GM21381 (cell line): ENCODE results near the gene HACD2.
A peak's percentile ranks its signal among the peaks of the same experiment; 100 is the strongest.

Experiments
- ATAC-seq: cut with Tn5 transposase; IDR thresholded peaks from one replicate; pipeline ENCODE4 v1.9.1; 2021; ENCODE audit warnings: mild to moderate bottlenecking, moderate library complexity; ENCODE audit not compliant: unreplicated experiment

Gene HACD2, protein sequence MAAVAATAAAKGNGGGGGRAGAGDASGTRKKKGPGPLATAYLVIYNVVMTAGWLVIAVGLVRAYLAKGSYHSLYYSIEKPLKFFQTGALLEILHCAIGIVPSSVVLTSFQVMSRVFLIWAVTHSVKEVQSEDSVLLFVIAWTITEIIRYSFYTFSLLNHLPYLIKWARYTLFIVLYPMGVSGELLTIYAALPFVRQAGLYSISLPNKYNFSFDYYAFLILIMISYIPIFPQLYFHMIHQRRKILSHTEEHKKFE

DNA sequence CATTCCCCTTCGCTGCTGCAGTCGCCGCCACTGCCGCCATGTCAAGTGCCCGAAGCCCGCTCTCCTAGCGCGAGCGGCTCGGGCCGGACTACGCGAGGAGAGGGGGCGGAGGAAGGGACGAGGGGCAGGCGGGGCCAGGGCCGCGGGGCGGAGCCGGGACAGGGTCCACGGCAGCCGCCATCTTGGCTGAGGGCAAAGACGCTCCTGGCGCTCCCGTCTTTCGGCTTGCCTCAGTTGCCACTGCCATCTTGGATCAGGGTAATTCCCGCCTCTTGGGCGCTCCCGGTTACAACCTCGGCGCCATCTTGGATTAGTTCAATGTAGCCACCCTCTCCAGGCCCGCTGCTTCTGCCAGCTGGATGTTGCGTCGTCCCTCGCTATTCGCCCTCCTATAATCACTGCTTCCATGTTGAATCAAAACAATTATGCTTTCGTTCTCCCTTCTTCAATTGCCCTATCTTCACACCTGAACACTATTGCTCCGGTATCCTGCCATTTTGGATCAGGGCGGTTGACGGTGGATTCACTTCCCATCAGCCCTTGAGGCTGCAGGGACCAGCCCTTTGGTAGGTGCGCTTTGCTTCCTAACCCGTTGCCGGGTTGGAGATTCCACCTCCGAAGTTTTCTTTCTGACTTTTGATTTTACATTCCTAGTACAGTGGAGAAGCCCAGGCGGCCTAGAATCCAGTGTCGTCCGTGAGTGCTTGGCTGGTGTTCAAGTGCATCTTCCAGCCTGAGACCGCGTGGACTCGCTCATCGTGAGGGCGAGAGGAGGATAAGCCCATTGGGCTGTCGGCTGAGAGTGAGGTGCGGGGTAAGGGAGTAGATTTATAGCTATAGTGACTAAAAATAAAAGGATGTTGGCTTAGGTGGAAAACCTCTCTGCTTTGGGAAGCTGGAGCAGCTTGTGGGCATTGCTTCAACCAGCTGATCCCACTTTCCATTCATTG, at the start of gene HACD2:
TSS of gene HACD2 (minus strand) at position 66 of the 950 bp plus-strand sequence. CDS start at position 40, 26 bp downstream.
- ATAC-seq, result peak; percentile 90

DNA sequence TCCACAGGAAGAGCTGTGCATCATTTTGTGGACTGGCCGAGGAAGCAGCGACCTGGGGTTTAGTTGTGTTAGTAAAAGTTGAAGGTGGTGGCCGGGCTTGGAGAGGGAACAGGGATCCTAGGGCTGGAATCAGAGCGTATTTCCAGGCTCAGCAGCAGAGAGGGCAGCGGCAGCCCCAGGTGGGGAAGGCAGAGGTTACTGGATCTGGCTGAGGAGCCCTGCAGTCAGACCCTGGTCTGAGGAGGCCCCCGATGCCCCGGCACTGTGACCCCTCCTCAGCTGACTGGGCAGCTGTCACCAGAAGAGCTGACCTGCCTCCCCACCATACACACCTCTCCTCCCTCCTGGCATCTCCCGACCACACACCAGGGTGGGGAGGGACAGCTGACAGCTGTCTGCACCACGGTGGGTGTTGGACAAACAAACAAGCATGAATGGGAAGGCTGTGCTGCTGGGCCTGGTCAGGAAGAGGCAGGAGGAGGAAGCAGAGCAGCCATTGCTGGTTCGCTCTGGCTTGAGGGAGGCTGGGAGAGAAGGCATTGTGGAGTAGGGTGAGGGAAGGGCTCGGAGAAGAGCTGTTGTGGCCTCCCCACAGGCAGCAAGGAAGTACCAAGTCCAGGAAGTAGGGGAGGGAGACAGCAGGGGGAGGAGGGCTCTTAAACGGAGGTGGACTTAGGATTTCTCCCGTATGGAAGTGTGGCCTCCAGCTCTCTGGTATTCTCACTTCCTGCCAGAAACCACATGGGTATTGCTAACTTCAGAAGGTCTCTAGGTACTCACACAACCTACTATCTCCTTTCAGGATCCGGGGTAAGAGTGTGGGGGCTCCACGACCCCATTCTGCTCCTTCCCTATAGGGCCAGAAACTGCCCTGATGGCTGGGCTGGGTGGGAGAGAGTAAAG, 49.5 kb upstream of the HACD2 start:
- no peak for ATAC-seq

DNA sequence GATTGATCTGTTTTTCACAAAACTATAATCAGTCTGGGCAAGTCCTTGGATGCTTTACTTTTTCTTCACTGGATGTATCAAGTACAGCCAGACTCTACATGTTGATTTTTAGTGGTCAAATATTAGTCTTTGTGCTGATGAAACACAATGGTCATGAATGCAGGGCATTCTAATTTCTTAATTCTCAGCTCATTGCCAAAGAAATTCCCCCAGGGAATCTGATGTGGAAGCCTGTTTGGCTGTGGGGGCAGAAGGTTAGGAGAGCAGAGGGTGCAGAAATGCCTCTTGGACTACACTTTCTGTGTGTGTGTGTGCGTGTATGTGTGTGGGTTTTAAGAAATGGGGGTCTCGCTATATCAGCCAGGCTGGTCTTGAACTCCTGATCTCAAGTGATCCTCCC, 48.7 kb upstream of the HACD2 start:
- no peak for ATAC-seq

GRCh38 chr3:123632161-123632655, 47.4 kb upstream of the HACD2 start:
- no peak for ATAC-seq

DNA sequence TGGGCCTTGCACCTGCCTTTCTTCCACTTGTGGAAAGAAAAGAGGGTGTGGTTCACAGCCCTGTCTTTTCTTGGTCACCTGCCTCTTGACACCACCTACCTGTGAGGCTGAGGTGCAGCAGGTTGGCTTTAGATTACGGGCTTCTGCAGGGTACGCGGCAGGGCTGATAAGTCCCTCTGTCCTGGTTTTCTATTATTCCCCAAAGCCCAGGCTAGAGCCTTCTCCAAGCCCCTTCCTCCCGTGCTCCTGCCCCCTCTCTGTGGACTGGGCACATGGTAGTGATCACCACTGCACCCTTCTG, 44.8 kb upstream of the HACD2 start:
- no peak for ATAC-seq

- ATAC-seq, result no peak
These were observed 44.3 kb upstream of the HACD2 start for GRCh38 chr3:123628996-123629746.

GRCh38 chr3:123627673-123628670, 43.1 kb upstream of the HACD2 start:
- no peak for ATAC-seq

GRCh38 chr3:123626881-123627280, 42.0 kb upstream of the HACD2 start:
- ATAC-seq, result no peak

DNA sequence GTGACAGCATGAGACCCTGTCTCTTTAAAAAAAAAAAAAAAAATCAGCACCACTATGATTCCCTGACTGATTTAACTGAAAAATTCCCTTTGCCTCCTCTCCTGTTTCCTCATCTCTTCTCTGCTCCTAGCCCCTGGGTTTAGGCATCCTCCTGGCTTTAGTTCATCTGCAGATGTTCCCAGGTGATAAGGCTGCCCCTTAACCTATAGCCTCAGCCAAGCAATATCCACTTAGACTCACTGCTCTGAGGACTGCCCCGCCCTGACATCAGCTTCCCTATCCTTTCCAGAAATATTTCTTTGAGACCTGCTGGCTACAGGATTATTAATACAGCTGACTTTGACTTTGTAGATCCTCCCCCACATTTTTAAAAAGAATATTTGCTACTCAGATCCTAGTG, 39.4 kb upstream of the HACD2 start:
- ATAC-seq, result no peak

DNA sequence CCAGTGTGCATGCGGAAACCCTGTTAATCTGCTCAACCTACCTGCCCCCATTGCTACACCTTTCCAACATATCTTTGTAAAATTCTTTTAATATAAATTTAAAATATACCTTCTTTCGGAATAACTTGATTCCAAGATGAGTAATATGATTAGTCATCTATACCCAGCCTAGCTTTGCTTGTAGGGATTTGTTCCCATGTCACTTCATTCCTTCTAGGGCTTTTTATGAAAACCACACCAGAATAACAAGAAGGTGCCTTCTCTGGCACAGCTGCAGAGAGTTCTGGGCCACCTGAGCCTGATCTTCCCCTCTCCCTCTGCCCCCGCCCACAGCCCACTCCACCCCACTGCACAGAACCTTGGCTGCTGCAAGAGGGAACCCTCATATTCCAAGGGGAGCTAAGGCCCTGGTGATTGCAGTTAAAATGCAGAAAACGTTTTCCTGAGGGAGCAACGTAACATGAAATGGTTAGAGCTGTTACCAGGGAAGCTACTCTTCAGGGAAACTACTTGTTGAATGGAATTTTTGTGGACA, 38.6 kb upstream of the HACD2 start:
- ATAC-seq, result no peak

DNA sequence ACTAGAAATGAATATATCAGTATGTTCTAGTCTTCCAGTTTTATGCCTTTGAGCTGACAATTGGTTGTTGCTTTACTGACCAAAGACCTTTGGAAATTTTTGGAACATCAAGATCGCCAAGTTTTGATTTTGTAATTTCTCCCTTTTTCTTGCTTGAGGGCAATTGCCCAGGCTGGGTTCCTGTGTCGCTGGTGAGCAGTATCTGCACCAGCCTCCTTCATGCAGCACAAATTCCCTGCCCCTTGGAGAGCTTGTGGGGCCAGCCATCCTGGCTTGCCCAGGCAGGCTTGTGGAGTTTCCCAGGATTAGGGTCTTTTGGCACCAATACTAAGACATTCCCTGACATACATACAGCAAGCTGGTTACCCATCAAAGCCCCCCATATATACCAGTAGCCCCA, 37.9 kb upstream of the HACD2 start:
- no peak for ATAC-seq

DNA sequence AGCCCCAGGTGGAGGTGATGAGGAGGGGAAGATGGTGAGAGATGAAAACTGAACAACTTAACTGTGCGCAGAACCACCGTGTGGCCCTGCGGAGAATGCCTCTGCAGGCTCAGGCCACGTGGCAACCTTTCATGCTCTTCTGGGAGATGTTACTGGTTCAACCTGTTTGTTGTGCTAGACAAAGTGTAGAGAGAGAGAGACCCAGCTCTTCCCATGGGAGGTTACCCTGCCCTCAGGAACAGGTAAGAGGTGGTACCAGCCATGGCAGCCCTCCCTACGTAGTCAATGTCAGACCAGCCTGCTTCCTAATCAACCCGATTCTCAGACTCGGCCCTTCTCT, 37.0 kb upstream of the HACD2 start:
- no peak for ATAC-seq

GRCh38 chr3:123621186-123621849, 36.5 kb upstream of the HACD2 start:
- ATAC-seq, result no peak

GRCh38 chr3:123620343-123620742, 35.5 kb upstream of the HACD2 start:
- no peak for ATAC-seq

GRCh38 chr3:123618768-123619484, 34.1 kb upstream of the HACD2 start:
- ATAC-seq, result no peak

DNA sequence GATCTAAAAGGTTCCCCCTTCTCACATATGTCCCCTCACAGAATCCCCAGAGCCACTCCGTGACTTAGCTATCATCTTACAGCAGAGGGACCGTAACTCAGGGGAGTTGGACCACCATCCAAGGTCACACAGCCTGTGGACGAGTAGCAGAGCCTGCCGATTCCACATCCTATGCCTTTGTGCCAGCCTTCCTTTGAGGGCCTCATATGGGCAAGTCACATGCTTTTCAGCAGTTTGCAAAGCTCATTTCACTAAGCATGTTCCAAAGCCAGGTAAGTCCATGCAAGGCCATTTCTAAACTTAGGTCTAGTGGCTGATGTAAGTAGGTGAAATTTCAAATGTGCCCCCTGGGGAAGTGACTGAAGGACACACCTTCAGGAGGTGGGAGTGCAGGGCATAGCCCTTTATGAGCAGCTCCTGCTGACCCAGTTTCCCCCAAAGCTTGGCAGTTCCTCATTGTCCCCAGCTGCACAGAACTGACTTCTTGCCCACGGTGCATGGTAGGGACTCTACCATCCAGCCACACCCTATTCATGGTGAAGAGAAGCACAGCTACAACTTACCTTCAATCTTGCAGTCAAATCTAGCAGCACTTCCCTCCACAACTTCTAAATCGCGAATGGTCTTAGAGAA, 33.3 kb upstream of the HACD2 start:
- no peak for ATAC-seq

- ATAC-seq, result no peak
These were observed 31.7 kb upstream of the HACD2 start for GRCh38 chr3:123616593-123616992.
